Stimulated activated CD8-positive, alpha-beta memory T cell treated with anti-CD3 and anti-CD28 coated beads, Interleukin-12 subunit alpha, Interleukin-12 subunit beta, amount 100 ng/mL, for 24 hours (primary cell): ENCODE data around the gene ROCK1.
"Not testable (repeated sequence)": the region's sequence is repeated elsewhere in the genome, so short reads cannot be mapped to it uniquely, and the experiment has no call there.

Source experiments
- DNase-seq: peaks from one replicate; pipeline ENCODE4 v3.0.0-alpha.2; 2020; ENCODE audit errors: extremely low read depth

The ROCK1 gene

DNA sequence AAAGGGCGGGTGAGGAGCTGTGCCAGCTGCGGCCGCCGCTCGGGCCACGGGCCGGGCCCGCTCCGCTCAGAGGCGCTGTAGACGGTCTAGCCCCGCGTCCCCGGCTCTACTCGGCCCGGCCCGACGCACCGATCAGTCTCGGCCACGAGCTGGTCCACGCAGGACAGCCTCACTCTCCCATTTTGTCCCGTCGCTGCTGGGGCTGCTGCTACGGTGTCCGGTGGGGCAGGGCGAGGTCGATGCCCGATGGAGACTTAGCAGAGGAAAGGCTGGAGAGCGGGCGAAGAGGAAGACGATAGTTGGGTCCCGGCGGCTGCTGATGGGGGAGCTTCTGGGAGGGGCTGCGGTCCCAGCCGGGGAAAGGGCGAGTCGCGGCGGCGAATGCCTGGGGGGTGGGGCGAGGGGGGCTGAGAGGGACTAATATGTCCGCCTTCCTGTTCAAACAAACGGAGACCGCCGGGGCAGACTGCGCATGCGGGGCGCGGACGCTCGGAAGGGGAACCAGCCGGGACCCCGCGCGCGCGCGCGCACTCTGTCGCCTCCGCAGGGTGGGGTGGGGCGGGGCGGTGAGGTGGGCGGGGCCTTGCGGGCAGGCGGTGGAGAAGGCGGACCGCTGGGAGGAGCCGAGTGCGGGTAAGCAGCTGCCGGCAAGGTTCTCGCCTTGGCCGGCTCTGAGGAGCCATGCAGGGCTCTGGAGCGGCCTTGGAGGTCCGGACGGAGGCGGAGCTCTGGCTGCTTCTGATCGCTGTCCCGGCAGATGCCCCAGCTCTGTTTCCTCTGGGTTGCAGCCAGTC, at the start of gene ROCK1:
Gene ROCK1 (minus strand): TSS at position 468 of the 794 bp plus-strand sequence. CDS start 903 bp downstream, outside the sequence.
- DNase-seq = peak; percentile 98

DNA sequence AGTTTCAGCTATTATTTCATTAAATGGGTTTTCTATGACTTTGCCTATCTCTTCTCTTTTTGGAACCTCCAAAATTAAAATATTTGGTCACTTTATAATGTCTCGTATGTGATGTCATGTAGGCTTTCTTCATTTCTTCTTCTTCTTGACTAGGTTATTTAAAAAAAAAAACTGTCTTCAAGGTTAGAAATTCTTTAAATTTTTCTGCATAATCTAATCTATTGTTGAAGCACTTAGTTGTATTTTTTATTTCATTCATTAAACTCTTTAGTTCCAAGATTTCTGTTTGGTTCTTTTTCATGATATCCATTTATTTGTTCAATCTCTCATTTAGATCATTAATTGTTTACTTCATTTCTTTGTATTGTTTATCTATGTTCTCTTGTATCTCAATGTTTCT, 43.8 kb upstream of the ROCK1 start:
- DNase-seq = no peak

DNA sequence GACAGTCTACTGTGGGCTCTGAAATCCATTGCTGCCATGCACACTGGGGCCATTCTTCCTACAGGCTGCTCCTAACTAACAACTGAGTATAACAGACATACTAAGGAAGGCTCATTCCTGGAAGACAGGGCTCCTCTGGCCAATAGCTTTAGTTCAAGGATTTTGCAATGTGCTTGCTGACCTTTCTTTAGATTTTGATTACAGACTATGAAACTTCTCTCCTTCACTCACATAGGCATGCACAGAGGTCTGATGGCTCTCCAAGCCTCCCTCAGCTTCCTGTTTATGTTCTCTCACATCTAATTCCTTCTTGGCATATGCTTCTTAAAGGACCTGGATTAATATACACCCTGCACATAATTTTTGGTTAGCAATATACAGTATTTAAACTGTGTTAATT, 34.4 kb upstream of the ROCK1 start:
- no peak for DNase-seq

DNA sequence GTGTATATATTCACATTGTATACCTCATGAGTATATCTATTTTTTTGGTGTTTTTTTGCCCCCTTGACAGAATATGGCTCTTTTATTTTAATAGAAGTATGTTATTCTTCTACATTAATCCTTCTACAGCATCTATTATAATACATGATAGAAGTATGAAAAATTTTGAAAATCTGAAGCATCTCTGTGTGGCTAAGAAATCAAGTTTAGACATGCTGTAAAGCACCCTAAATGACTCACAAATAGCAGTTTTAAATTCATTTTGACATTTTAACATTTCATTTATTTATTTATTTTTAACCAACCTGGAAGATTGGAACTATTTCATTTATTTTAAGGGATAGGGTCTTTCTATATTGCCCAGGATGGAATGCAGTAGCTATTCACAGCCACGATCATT, 33.8 kb upstream of the ROCK1 start:
- no peak for DNase-seq

DNA sequence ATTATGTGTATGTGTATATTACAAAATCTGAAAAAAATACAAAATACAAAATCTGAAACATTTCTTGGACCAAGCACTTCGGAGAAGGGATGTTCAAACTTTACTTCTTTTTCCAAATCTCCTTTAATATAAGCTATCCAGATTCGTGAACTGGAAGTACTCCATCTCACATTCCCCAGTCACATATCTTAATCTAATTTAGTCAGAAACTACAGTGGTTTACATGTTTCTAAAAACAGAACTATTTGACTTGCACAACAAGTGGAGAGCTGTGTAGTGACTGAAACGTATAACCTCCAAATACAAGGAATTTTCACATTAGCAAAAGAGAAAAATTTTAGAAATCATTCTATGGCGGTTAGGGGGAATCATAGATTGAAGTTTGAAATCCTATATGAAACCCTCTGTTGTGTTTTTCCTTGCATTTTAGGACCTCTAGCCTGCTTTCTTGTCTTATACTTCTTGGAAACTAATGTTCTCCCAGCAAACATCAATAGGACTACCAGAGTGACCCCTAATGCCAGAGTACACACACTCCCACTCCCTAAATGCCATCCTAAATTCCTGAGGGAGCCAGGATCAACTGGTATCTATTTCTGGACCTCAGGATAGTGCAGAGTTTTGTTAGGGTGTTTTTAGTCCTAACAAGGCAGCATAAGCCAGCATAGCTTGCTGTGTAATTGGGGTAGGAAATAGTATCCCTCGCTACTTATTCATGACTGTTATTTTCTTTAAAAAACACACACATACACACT, 30.2 kb upstream of the ROCK1 start:
- DNase-seq = no peak

DNA sequence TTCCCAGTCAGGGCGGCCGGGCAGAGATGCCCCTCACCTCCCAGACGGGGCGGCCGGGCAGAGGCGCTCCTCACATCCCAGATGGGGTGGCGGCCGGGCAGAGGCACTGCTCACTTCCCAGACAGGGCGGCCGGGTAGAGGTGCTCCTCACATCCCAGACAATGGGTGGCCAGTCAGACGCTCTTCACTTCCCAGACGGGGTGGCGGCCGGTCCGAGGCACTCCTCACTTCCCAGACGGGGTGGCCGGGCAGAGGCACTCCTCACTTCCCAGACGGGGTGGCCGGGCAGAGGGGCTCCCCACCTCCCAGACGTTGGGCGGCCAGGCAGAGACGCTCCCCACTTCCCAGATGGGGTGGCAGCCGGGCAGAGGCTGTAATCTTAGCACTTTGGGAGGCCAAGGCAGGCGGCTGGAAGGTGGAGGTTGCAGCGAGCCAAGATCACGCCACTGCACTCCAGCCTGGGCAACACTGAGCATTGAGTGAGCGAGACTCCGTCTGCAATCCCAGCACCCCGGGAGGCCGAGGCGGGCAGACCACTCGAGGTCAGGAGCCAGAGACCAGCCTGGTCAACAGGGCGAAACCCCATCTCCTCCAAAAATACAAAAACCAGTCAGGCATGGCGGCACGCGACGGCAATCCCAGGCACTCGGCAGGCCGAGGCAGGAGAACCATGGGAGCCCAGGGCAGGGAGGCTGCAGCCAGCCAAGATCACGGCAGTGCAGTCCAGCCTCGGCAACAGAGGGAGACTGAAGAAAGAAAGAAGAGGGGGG, 26.3 kb upstream of the ROCK1 start:
- DNase-seq = not testable (repeated sequence)

DNA sequence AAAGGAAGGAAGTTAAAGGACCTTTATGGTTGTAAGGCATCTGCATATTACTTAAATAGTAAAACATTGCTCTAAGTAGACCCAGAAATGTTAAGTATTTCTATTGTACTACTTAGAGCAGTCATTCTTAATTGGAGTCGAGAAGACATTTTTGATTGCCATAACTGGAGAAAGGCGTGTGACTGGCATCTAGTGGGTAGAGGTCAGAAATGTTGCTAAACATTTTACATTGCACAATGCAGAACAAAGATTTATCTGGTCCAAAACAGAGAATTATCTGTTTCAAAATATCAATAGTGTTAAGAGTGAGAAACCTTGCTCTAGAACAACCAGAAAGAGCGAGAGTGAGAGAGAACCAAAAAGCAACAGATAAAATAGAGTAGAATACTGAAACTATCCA, 23.3 kb upstream of the ROCK1 start:
- no peak for DNase-seq

DNA sequence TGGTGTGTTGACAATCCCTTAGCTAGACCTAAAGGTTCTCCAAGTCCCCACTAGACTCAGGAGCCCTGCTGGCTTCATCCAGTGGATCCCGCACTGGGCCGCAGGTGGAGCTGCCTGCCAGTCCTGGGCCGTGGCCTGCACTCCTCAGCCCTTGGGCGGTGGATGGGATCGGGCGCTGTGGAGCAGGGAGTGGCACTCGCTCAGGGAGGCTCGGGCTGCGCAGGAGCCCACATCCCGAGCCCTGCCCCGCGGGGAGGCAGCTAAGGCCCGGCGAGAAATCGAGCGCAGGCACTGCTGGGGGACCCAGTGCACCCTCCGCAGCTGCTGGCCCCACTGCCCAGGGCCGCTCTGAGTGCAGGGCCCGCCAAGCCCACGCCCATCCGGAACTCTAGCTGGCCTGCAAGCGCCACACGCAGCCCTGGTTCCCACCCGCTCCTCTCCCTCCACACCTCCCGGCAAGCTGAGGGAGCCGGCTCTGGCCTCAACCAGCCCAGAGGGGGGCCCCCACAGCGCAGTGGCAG, 20.8 kb upstream of the ROCK1 start:
- no peak for DNase-seq

DNA sequence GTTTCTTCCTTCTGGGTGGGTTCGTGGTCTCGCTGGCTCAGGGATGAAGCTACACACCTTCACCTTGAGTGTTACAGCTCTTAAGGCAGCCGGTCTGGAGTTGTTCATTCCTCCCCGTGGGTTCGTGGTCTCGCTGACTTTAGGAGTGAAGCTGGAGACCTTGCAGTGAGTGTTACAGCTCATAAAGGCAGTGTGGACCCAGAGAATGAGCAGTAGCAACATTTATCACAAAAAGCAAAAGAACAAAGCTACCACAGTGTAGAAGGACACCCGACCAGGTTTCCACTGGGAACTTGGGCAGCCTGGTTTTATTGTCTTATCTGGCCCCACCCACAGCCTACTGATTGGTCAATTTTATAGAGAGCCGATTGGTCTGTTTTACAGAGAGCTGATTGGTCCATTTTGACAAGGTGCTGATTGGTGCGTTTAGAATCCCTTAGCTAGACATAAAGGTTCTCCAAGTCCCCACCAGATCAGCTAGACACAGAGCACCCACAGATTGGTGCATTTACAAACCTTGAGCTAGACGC, 20.1 kb upstream of the ROCK1 start:
- DNase-seq = no peak

DNA sequence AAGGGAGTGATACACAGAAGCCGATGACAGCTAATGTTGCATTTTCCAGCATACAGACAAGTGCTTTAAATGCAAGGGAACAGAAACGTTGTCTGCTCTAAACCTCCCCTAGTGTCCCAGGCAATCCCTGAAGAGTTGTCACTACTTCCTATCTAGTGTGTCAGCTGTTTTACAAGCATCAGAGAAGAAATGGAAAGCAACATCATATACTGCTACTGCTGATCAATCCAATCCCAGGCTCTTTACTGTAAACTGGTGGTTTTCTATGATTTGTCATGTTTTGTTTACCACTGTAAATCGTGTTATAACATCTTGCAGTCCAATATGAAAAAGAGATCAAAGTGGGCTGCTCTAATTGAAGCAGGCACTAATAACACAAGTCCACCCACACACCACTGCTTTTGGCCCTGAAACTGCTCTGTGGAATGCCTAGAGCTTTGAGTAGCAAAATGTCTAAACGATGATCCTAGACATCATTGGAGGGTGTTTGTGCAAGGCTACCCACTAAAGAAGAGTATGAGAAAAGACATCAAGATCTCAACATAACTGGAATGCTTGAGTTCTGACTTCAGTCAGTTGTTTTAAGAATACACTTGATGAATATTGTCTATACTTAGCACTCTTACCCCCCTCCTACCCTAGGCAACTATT, 18.1 kb upstream of the ROCK1 start:
- no peak for DNase-seq

DNA sequence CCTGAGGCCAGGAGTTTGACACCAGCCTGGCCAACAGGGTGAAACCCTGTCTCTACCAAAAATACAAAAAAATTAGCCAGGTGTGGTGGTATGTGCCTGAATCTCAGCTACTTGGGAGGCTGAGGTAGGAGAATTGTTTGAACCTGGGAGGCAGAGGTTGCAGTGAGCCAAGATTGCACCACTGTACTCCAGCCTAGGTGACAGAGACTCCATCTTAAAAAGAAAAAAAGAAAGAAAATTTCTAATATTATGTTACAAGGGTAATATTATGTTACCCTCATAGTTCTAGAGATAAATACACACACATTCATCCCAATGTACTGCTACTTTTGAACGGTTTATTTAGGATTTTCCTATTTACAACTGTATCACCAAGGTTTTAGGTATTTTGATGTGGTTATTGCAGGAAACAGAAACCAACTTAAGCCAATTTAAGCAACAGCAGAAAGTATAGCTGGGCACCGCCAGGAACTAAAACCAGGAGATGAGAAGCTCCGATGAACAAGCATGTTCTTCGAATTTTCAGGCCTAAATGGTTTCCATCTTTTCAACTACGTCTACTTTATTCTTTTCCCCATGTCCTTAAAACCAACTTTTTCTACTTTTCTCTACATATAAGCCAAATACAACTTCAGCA, 11.8 kb upstream of the ROCK1 start:
- no peak for DNase-seq

DNA sequence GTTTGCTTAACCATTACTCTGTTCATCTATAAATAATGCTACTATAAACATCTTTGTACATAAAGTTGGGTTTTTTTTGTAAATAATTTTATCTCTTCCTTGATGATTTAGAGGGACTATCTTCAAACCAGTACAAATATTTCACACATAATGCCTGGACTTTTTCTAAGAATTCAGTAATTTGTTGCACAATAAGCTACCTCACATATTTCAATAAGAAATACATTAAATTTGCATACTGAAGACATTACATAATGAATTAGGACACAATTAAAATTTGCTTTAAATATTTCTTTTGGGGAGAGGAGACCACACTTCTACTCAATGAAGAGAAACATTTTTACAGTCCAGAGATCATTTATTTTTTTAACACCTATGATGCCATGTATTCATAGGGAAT, 7.2 kb upstream of the ROCK1 start:
- DNase-seq = no peak

DNA sequence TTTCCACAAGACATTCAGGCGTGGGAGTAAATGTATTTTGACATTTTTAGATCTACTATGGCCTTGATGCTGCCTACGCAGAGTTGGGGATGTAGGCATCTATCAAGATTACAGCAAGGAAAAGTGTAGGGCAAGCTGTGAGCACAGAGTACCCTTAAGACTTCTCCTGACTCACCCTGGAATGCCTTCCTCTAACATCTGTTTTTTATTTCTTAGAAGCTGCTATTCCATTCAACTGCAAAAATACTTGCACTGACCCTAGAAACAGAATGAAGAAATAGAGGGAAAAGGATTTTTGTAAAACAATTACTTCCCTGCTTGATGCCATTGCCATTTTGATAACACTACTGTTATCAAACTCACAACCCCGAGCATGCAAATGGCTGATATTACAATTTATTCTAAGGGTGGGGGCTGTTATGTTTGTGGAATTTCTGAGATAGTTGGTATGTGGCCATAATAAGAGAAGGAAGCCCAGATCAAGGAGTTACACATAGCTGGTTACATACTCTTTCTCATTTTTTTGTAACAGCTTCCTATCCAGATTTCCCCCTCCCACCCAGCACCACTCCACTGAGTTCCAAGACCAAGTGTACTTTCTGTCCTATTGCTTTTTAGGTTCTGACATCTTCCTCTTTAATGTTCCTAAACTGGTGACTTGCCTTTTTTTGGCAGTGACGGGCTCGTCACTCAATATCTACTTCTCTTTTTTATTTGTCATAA, 6.0 kb upstream of the ROCK1 start:
- DNase-seq = no peak

DNA sequence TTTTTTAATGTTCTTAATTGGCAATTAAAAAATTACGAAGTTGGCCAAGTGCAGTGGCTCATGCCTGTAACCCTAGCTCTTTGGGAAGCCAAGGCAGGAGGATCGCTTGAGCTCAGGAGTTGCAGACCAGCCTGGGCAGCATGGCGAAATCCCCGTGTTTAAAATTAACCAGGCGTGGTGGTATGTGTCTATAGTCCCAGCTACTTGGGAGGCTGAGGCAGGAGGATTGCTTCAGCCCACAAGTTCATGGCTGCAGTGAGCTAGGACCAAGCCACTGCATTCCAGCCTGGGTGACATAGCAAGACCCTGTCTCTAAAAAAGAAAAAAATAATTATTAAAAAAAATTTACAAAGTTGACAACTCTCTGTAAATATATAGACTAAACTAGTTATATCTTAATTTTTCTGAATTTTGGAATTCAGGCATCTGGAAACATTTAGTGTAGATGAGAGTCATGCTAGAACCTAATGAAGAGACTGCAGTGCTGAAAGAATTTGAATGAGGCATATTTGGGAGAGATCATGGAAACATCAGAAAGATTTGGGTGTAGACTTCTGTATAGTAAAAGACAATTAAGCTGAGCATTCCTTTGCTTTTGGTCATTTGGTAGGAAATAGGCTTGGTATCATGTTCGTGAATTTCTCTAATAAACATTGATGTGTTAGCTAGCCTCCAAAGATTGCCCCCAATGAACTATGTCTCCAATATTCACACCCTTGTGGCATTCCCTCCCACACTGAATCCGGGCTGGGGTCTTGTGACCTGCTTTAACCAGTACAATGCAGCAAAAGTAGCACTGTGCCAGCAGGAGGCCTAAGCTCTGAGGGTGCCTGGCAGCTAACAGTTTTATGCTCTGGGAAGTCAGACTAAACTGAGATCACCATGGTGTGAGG, 4.2 kb upstream of the ROCK1 start:
- DNase-seq = no peak

DNA sequence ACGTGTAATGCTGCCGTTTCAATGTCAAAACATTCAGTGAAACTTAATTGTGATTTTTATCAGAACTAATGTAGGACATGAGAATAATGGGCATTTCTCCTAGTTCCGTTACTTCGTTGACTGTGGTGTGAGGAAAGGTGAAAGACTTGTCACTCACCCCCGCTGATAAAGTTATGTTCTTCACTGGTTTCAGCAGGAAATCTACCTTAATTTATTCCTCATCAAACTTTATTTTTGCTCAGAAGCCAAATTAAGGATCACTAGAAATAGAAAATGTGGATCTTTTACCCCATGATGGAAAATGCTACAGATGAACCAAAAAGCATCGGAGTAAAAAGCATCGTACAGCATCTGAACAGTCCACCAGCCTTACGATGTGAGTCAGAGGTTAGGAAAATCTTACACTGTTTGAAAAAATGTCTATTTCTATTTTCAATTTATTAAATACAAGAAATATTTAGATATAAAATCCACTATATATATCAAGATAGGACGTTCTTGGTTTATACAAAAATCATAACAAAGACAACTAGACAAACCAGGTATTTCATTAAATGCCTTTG, 1.0 kb upstream of the ROCK1 start:
- DNase-seq = no peak

DNA sequence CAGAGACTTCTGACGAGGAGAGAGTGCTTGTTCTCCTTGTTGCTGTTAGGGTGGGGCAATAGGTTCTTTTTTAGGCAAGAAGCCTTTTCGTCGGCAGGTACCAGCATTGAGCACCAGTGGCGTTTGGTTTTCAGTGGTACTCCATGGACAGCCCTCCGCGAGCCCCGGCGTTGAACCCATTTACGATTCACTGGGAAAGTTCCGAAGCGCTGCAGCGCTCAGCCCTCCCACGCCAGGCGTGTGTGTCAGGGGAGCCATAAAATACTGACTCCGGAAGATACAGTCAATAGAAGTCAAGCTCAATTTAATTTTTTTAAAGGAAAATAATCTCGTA, 494 bp upstream of the ROCK1 start:
- DNase-seq = no peak

DNA sequence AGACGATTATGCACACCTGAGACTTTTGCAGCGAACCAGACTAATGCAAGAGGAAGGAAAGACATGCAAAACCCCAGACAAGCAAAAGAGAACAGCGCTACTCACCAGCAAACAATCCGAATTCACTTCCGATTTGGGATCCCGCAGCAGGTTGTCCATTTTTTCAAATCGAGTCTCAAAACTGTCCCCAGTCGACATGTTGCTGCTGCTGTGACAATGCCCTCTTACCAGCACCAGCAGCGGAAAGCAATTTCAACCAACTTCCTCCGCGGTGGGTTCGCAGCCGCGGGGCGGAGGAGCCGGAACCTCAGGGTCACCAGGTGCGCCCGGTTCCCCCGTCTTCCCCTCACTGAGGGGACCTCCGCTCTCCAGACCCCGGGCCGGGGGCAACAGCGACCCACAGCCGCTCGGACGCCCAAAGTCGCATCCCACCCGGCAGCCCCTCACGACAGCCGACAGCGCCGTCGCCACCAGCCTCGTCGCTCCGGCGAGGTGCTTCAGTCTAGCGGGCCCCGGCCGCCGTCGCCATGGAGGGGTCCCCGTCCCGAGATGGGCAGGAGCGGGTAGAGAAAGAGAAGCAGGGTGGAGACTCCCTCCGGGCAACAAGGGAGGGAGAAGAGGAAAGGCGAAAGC, 784 bp downstream of the ROCK1 start:
- DNase-seq = peak; percentile 25

DNA sequence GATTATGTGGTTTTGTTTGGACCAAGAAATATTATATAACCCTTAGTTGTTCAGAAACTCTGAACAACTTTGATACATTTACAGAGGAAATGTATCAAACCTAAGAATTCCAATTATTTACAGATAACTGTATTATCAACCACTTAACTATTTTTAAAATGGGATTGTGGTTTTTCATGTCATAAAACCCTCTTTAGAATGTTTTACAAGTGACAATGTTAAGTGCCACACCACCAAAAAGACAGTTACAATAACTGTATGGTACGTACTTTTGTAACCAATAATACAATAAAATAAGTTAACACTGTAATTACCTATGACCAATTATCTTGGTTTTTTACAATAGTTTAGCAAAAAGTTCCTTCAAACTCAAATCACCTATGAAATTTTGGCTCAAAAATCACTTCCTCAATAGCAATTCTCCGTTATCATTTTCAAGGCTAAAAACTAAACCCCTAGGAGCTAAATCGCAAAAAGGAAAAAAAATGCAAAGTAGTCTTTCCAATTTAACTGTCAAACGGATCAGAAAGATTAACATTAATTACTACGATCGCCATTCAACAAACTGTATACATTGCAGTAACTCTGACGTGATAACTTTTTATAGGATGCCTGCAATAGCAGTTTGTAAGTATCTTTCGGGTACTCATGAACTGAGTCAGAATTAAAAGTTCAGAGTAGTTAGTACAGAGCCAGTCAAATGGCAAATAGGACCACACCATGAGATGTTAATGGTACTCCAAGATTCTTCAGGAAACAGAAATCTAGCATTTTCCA, 1.5 kb downstream of the ROCK1 start:
- DNase-seq = no peak
